Thyroid gland (tissue), 4 donors: ENCODE measurements around the gene GTF2B.

ENCODE experiments used
- POLR2A ChIP-seq, 2 donors: fragments of 450-650 bp; IDR thresholded peaks; one replicate each; pipeline ENCODE4 v1.6.1; 2017; ENCODE audit warnings: antibody characterized with exemption in 2 of 2, mild to moderate bottlenecking in 2 of 2, moderate library complexity in 1 of 2
- TF ChIP-seq, protein P1 (sequence below), 6 experiments: fragments of 200-600 bp in 3 of 6; fragments of 450-650 bp in 3 of 6; sonication (generic) in 3 of 6; IDR thresholded peaks; one replicate each; pipeline ENCODE4 v1.5.1; 2016 to 2019; ENCODE audit warnings: antibody characterized with exemption in 6 of 6, mild to moderate bottlenecking in 2 of 6, inconsistent platforms in 1 of 6, moderate library complexity in 1 of 6

DNA sequence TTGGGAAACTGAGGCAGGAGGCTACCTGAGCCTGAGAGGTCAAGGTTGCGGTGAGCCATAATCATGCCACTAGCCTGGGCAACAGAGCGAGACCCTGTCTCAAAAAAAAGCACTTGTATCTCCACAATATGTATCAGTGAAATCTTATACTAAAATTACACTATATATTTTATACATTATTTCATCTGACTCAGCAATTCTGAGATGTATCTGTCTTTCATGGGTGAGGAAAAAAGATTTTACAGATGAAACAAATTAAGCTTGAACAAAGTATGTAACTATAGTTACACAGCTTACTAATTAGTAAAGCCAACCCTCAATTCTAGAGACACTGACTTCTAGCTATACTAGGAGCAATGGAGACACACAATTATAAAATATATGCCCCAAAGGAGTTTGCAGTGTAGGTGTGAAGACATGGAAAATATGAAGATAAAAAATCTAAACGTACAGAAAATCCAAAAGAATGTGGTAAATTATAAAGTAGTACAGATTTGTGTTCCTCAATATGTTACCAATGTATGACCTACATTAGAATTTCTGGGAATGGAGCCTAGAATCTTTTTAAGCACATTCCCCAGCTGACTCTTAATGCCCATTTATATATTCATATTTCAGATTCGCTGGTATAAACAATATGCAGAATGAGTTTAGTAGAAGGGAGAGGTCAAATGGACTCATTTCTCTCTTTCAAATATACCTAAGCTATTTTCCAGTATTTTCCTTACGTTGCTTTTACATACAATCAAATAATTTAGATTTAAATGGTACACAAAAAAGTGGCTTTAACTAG lies 14.6 kb downstream of the GTF2B start:
- TF ChIP-seq, protein P1, sequence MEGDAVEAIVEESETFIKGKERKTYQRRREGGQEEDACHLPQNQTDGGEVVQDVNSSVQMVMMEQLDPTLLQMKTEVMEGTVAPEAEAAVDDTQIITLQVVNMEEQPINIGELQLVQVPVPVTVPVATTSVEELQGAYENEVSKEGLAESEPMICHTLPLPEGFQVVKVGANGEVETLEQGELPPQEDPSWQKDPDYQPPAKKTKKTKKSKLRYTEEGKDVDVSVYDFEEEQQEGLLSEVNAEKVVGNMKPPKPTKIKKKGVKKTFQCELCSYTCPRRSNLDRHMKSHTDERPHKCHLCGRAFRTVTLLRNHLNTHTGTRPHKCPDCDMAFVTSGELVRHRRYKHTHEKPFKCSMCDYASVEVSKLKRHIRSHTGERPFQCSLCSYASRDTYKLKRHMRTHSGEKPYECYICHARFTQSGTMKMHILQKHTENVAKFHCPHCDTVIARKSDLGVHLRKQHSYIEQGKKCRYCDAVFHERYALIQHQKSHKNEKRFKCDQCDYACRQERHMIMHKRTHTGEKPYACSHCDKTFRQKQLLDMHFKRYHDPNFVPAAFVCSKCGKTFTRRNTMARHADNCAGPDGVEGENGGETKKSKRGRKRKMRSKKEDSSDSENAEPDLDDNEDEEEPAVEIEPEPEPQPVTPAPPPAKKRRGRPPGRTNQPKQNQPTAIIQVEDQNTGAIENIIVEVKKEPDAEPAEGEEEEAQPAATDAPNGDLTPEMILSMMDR (IDR thresholded peaks at IDR 0.05): no peak
- no peak for TF ChIP-seq POLR2A (IDR thresholded peaks at IDR 0.05)
